Kidney (tissue), 14 donors: ENCODE results near the gene UGT1A1. TPM values are rescaled to one million over a fixed set of nuclear protein-coding genes. Genes with fewer than 3 reads are reported as not detected.

ENCODE experiments used
- DNase-seq, 5 donors: peaks; one replicate each; pipeline ENCODE4 v3.0.0-alpha.2; 2013 to 2020
- FAIRE-seq: peaks from 2 replicates; lab custom pipeline; 2012; peaks lifted over from hg19 to GRCh38; lab: Jason Lieb, UNC
- H3K27ac ChIP-seq, 2 donors: one replicate each; pipeline ENCODE4 v1.7.0; 2013; ENCODE audit warnings: low read depth in 2 of 2, low read length in 2 of 2, inconsistent platforms in 1 of 2
- H3K27me3 ChIP-seq: one replicate; pipeline ENCODE4 v1.7.1; 2013; ENCODE audit warnings: low read length, inconsistent platforms; ENCODE audit not compliant: control insufficient read depth, insufficient read depth
- H3K36me3 ChIP-seq, 3 donors: one replicate each; pipeline versions ENCODE4 v1.7.0 to v1.7.1; 2013; ENCODE audit warnings: low read length in 3 of 3, control low read depth in 1 of 3, inconsistent platforms in 1 of 3; ENCODE audit not compliant: insufficient read depth in 3 of 3, control insufficient read depth in 2 of 3
- H3K4me1 ChIP-seq, 3 donors: one replicate each; pipeline versions ENCODE4 v1.7.0 to v1.7.1; 2013; ENCODE audit warnings: low read length in 3 of 3, inconsistent platforms in 1 of 3, low read depth in 1 of 3; ENCODE audit not compliant: control insufficient read depth in 2 of 3, insufficient read depth in 2 of 3
- H3K4me3 ChIP-seq, 3 donors: one replicate each; pipeline versions ENCODE4 v1.7.0 to v1.8.1; 2013; ENCODE audit warnings: low read length in 3 of 3, control low read depth in 1 of 3, inconsistent platforms in 1 of 3
- H3K9ac ChIP-seq, 3 donors: one replicate each; pipeline versions ENCODE4 v1.7.0 to v1.7.1; 2013; ENCODE audit warnings: low read length in 3 of 3, control low read depth in 1 of 3, inconsistent platforms in 1 of 3
- H3K9me3 ChIP-seq, 3 donors: one replicate each; pipeline versions ENCODE4 v1.7.0 to v1.7.1; 2013; ENCODE audit warnings: low read length in 3 of 3, control low read depth in 1 of 3, inconsistent platforms in 1 of 3; ENCODE audit not compliant: control insufficient read depth in 2 of 3, insufficient read depth in 1 of 3
- CTCF ChIP-seq: IDR thresholded peaks from 3 replicates; pipeline ENCODE4 v1.5.1; 2012; ENCODE audit warnings: mild to moderate bottlenecking, moderate library complexity, borderline replicate concordance; ENCODE audit not compliant: insufficient read depth; ENCODE audit errors: extremely low read depth
- intact Hi-C: fragments of 100-400 bp; cut with DNase I; formaldehyde crosslinking; loops from one replicate; pipeline ENCODE4 v1.11.1; 2022
- polyA plus RNA-seq: library from polyadenylated mRNA; stranded (reverse); fragments of 350-450 nt; fragmentation: Illumina TruSeq; extraction: RNeasy Lipid Tissue Mini Kit (QIAGEN cat#74804); gene quantifications from one replicate; pipeline ENCODE4 v1.2.3, GENCODE V29; 2014; ENCODE audit warnings: low read depth, low replicate concordance; ENCODE audit not compliant: insufficient read depth
- total RNA-seq: library from RNA; stranded (reverse); fragmentation: NEBNext Ultra II Directional; extraction: Animal tissue kit (Norgen Biotek cat#: 25700); gene quantifications from one replicate; pipeline ENCODE4 v1.2.1, GENCODE V29; 2021
- donor health status: control.
- donor health status: control.
- donor health status: control.
- donor health status: control.
- donor health status: control.
- donor health status: DM: yes; HTN: yes; CAD: no.
- donor health status: Normal renal cell carcinoma (clear cell type).

UGT1A1 gene
- total and polyA plus RNA-seq, 2 donors from 2014 or later = 1.4 to 3.6 TPM

GRCh38 chr2:233758849-233759248 is 1.2 kb upstream of the UGT1A1 start:
- Histone ChIP-seq H3K9ac (no peak overlapping the region), H3K9me3 (no peaks in the 10 kb centered on the region), H3K27ac (no peak overlapping the region), H3K4me1 (peaks cover 0 to 2% (median 0%) of the 10 kb centered on the region in 3 donors), H3K36me3 (no peaks in the 10 kb centered on the region), H3K4me3 (no peak overlapping the region), H3K27me3 (no peaks in the 10 kb centered on the region)
- intact Hi-C loops = no loop called here
- no peak for TF ChIP-seq CTCF
- DNase-seq = no peak
- no peak for FAIRE-seq

GRCh38 chr2:233761040-233761769 is 1.1 kb downstream of the UGT1A1 start:
- H3K4me3 ChIP-seq = no peak overlapping the region
- TF ChIP-seq CTCF = no peak
- H3K36me3 ChIP-seq = no peaks in the 10 kb centered on the region
- no peaks in the 10 kb centered on the region for H3K27me3 ChIP-seq
- H3K9ac ChIP-seq = no peak overlapping the region
- H3K4me1 ChIP-seq = peaks cover 0 to 2% (median 0%) of the 10 kb centered on the region in 3 donors
- intact Hi-C loops = no loop called here
- no peaks in the 10 kb centered on the region for H3K9me3 ChIP-seq
- DNase-seq = no peak
- FAIRE-seq = no peak
- peak overlapping the region in 1 of 2 donors; percentile 44 for H3K27ac ChIP-seq

GRCh38 chr2:233764264-233764663 is 4.2 kb downstream of the UGT1A1 start:
- Histone ChIP-seq H3K9me3 (no peaks in the 10 kb centered on the region), H3K27ac (peak overlapping the region in 1 of 2 donors; percentile 61), H3K27me3 (no peaks in the 10 kb centered on the region), H3K9ac (no peak overlapping the region), H3K4me1 (peaks cover 0 to 2% (median 0%) of the 10 kb centered on the region in 3 donors), H3K4me3 (no peak overlapping the region), H3K36me3 (peaks cover 0 to 13% (median 6%) of the 10 kb centered on the region in 3 donors)
- intact Hi-C loops = no loop called here
- no peak for FAIRE-seq
- DNase-seq = no peak
- TF ChIP-seq CTCF = no peak

- FAIRE-seq (no peak), DNase-seq (no peak)
- H3K27me3 ChIP-seq = no peaks in the 10 kb centered on the region
- no peak overlapping the region for H3K4me3 ChIP-seq
- intact Hi-C loops = no loop called here
- no peak for TF ChIP-seq CTCF
- peaks cover 0 to 2% (median 0%) of the 10 kb centered on the region in 3 donors for H3K4me1 ChIP-seq
- H3K9me3 ChIP-seq = no peaks in the 10 kb centered on the region
- no peak overlapping the region for H3K27ac ChIP-seq
- no peak overlapping the region for H3K9ac ChIP-seq
- H3K36me3 ChIP-seq = peaks cover 0 to 17% (median 11%) of the 10 kb centered on the region in 3 donors
Measured at GRCh38 chr2:233764761-233765160, 4.7 kb downstream of the UGT1A1 start.
